Activated T-cell treated with anti-CD3 and anti-CD28 coated beads for 24 hours (primary cell): ENCODE measurements around the gene XG.

ENCODE experiments used
- DNase-seq: peaks from one replicate; pipeline ENCODE4 v3.0.0-alpha.2; 2020; ENCODE audit warnings: low read depth

Gene XG

GRCh38 chrX:2819345-2820135 lies 67.7 kb downstream of the XG start:
- DNase-seq, result no peak

GRCh38 chrX:2820136-2820771 lies 68.4 kb downstream of the XG start:
- DNase-seq, result no peak

GRCh38 chrX:2823795-2824386 lies 72.1 kb downstream of the XG start:
- DNase-seq, result no peak

GRCh38 chrX:2824886-2825285 lies 73.0 kb downstream of the XG start:
- DNase-seq, result no peak

- DNase-seq, result no peak
Observed at GRCh38 chrX:2828344-2828958, 76.6 kb downstream of the XG start, which contains the start of gene GYG2. GYG2 (plus strand) TSS chrX:2828930; CDS start chrX:2830189, 1,259 bp downstream.

- no peak for DNase-seq
Observed at GRCh38 chrX:2828959-2829411, 77.1 kb downstream of the XG start.

GRCh38 chrX:2829469-2830246 lies 77.8 kb downstream of the XG start:
- no peak for DNase-seq

GRCh38 chrX:2831471-2832228 lies 79.8 kb downstream of the XG start:
- DNase-seq, result no peak

- no peak for DNase-seq
Observed at GRCh38 chrX:2837961-2838360, 86.1 kb downstream of the XG start.

GRCh38 chrX:2840961-2841360 lies 89.1 kb downstream of the XG start:
- no peak for DNase-seq

GRCh38 chrX:2841537-2841936 lies 89.7 kb downstream of the XG start:
- no peak for DNase-seq

GRCh38 chrX:2846992-2847391 lies 95.2 kb downstream of the XG start:
- no peak for DNase-seq

GRCh38 chrX:2848871-2849301 lies 97.0 kb downstream of the XG start:
- no peak for DNase-seq

GRCh38 chrX:2854918-2855317 lies 103.1 kb downstream of the XG start:
- DNase-seq, result no peak

GRCh38 chrX:2855761-2856160 lies 103.9 kb downstream of the XG start:
- DNase-seq, result no peak

GRCh38 chrX:2857566-2857965 lies 105.7 kb downstream of the XG start:
- DNase-seq, result no peak

GRCh38 chrX:2859197-2859797 lies 107.5 kb downstream of the XG start:
- no peak for DNase-seq

- no peak for DNase-seq
Observed at GRCh38 chrX:2862404-2862803, 110.6 kb downstream of the XG start.

- no peak for DNase-seq
Observed at GRCh38 chrX:2863646-2864045, 111.8 kb downstream of the XG start.
